ENCODE results near the gene RALGPS2. TPM values are rescaled to one million over a fixed set of nuclear protein-coding genes. Genes with fewer than 3 reads are reported as not detected.

Gene RALGPS2
- polyA plus RNA-seq, 1 donor: 25.5 TPM

DNA sequence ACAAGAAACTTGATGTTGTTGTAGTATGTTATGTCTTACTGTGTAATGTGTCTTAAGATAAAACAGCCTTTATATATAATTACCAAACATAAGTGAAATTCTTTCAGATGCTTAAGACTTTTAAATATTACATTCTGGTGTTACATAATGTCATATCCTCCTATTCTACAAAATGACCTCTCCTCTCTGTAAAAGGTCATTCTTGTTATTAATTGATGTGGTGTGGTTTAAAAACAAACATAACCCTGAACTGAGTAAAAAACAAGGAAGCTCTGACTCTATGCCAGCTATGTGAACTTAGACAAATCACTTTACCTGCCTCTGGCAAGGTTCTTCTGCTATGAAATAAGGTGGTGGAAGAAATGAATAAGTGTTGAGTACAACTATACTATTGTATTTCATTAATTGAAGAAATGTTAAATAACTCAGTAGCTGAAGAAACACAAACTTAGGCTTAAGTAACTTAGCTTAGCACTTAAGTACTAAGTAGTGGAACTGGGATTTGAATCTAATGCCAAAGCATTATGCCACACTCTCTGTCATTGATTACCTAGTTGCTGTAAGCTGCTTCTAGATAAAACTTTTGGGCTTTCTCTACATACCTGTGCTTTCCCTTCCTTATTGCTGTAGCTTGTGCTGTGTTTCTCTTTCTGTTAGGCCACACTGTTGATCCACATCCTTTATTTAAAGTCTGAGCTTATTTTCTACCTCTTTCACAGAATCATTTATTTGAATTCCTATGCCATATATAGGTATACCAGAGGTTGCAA is 146.7 kb downstream of the RALGPS2 start:
- Histone ChIP-seq H3K4me3 (ENCODE audit: low read length) (no peak overlapping the region), H3K27me3 (ENCODE audit: control insufficient read depth, insufficient read depth, low read length) (no peaks in the 10 kb centered on the region), H3K27ac (ENCODE audit: low read length) (no peak overlapping the region), H3K9me3 (ENCODE audit: control insufficient read depth, low read depth, low read length) (no peaks in the 10 kb centered on the region), H3K36me3 (ENCODE audit: control insufficient read depth, insufficient read depth, low read length) (no peaks in the 10 kb centered on the region), H3K4me1 (ENCODE audit: control insufficient read depth, insufficient read depth, low read length) (peaks cover 7% of the 10 kb centered on the region)
- peak in 1 of 2 donors; percentile 15 for DNase-seq

DNA sequence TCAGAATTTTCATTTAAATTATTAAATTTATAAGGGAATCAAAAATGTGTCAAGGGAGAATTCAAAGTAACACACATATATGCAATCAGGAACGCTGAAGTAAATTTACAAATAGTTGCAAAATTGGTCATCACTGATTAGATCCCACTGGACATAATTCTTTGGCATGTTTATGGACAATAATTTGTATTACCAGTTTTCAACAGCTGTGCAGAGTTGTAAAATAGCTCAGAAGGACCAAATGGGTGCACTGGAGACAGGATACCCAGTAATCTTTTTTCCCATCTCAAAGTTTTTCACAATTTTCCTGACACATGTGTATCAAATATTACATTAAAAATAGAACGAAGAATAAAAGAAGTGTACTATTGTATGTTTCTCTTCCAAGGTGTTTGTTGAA is 149.9 kb downstream of the RALGPS2 start:
- H3K4me3 ChIP-seq (ENCODE audit: low read length): no peak overlapping the region
- H3K27me3 ChIP-seq (ENCODE audit: control insufficient read depth, insufficient read depth, low read length): no peaks in the 10 kb centered on the region
- no peaks in the 10 kb centered on the region for H3K9me3 ChIP-seq (ENCODE audit: control insufficient read depth, low read depth, low read length)
- peaks cover 2% of the 10 kb centered on the region for H3K4me1 ChIP-seq (ENCODE audit: control insufficient read depth, insufficient read depth, low read length)
- H3K27ac ChIP-seq (ENCODE audit: low read length): no peak overlapping the region
- peaks cover 2% of the 10 kb centered on the region for H3K36me3 ChIP-seq (ENCODE audit: control insufficient read depth, insufficient read depth, low read length)
- 100% methylated on average over 1 of the region's 2 CpGs for WGBS (ENCODE audit: insufficient coverage, low lambda C conversion rate)
- no peak for DNase-seq

DNA sequence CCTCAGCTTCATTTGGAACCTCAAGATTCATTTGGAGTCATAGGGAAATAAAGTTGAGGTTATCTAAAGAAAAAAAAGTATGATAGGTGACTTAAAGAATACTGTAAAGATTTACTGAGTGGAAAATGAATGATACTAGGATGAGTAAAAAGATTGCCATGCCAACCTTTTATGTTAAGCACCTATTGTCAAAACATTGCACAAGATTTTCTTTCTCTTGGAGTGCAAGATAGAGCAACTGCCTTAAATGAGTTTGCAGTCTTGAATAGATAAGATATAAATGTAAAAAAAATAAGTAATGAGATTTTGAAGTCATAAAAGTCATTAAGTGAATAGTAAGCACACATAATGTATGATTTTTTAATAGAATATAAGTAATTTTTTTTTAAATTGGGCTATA is 150.9 kb downstream of the RALGPS2 start:
- Histone ChIP-seq H3K27ac (ENCODE audit: low read length) (no peak overlapping the region), H3K9me3 (ENCODE audit: control insufficient read depth, low read depth, low read length) (no peaks in the 10 kb centered on the region), H3K36me3 (ENCODE audit: control insufficient read depth, insufficient read depth, low read length) (peaks cover 2% of the 10 kb centered on the region), H3K4me1 (ENCODE audit: control insufficient read depth, insufficient read depth, low read length) (peaks cover under 1% of the 10 kb centered on the region), H3K4me3 (ENCODE audit: low read length) (no peak overlapping the region), H3K27me3 (ENCODE audit: control insufficient read depth, insufficient read depth, low read length) (no peaks in the 10 kb centered on the region)
- DNase-seq: no peak

DNA sequence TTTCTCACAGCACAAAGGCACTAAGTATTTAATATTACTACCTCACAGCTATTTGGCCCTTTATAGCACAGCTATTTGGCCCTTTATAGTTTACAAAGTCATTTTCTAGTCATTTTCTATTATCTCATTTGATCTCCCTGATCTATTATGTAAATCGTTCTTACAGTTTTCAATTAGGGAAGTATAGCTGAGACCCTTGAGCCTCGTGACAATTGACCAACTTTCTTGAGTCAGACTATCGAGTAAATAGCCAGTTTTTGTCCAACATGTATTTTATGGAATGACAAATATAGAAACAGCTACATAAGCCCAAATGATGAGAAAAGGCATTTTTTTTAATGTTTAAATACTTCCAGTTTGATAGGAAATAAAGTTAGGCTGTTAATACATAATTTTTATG is 152.9 kb downstream of the RALGPS2 start:
- Histone ChIP-seq H3K4me1 (ENCODE audit: control insufficient read depth, insufficient read depth, low read length) (no peaks in the 10 kb centered on the region), H3K9me3 (ENCODE audit: control insufficient read depth, low read depth, low read length) (no peaks in the 10 kb centered on the region), H3K27ac (ENCODE audit: low read length) (no peak overlapping the region), H3K4me3 (ENCODE audit: low read length) (no peak overlapping the region), H3K36me3 (ENCODE audit: control insufficient read depth, insufficient read depth, low read length) (peaks cover 6% of the 10 kb centered on the region), H3K27me3 (ENCODE audit: control insufficient read depth, insufficient read depth, low read length) (no peaks in the 10 kb centered on the region)
- no CpG with 5 or more reads among the region's 3 CpGs for WGBS (ENCODE audit: insufficient coverage, low lambda C conversion rate)
- DNase-seq: no peak

DNA sequence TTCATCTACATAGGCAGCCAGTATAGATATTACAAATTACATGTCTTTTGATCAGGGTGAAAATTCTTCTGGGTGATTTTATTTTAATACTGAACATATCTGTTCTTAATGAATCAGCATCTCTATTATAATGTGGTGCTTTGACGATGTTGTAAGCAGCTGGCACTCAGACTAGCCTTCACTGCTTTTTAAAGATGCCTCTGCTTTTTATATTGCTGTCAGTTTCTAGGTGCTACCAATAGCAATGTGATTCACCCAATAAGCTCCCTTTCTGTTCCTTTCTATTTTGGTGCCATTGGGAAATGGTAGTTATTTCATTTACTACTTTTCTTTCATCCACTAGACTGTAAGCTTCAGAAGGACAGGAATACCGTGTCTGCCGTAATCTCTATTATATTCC is 156.9 kb downstream of the RALGPS2 start:
- DNase-seq: no peak
- no peaks in the 10 kb centered on the region for H3K9me3 ChIP-seq (ENCODE audit: control insufficient read depth, low read depth, low read length)
- no peaks in the 10 kb centered on the region for H3K4me1 ChIP-seq (ENCODE audit: control insufficient read depth, insufficient read depth, low read length)
- H3K27ac ChIP-seq (ENCODE audit: low read length): no peak overlapping the region
- peaks cover 13% of the 10 kb centered on the region for H3K36me3 ChIP-seq (ENCODE audit: control insufficient read depth, insufficient read depth, low read length)
- H3K4me3 ChIP-seq (ENCODE audit: low read length): no peak overlapping the region
- no CpG with 5 or more reads among the region's 3 CpGs for WGBS (ENCODE audit: insufficient coverage, low lambda C conversion rate)
- H3K27me3 ChIP-seq (ENCODE audit: control insufficient read depth, insufficient read depth, low read length): no peaks in the 10 kb centered on the region

DNA sequence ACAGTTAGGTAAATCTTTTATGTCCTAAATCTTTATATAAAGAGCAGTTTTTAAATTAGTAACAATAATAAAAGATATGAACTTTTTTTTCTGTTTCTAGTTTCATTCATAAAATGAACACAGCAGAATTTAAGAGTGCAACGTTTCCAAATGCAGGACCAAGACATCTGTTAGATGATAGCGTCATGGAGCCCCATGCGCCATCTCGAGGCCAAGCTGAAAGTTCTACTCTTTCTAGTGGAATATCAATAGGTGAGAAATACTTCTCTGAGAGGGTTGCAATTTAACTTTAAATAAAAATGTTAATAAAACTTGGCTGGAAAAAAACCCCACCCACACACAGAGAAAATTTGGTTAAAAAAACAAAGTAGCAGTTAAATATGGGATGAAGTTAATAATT is 160.8 kb downstream of the RALGPS2 start:
- Histone ChIP-seq H3K27me3 (ENCODE audit: control insufficient read depth, insufficient read depth, low read length) (no peaks in the 10 kb centered on the region), H3K36me3 (ENCODE audit: control insufficient read depth, insufficient read depth, low read length) (peaks cover 17% of the 10 kb centered on the region), H3K4me1 (ENCODE audit: control insufficient read depth, insufficient read depth, low read length) (no peaks in the 10 kb centered on the region), H3K9me3 (ENCODE audit: control insufficient read depth, low read depth, low read length) (no peaks in the 10 kb centered on the region), H3K27ac (ENCODE audit: low read length) (no peak overlapping the region), H3K4me3 (ENCODE audit: low read length) (no peak overlapping the region)
- WGBS (ENCODE audit: insufficient coverage, low lambda C conversion rate): 83% methylated on average over 2 of the region's 4 CpGs
- no peak for DNase-seq

DNA sequence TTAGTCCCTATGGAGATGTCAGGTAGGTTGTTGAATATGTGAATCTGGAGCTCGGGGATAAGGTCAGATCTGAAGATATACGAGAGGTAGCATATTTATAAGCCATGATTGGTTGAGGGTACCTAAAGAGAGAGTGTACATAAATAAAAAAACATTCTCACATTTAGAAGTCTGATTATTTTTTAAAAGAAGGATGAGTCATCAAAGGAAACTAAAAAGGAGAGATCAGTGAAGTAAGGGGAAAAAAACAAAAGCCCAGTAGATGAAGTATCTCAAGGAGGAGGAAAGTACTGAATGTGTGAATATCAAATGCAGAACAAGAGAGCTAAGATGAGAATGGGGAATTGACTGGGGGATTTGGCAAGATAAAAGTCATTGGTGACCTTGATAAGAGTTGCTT is 161.5 kb downstream of the RALGPS2 start:
- Histone ChIP-seq H3K36me3 (ENCODE audit: control insufficient read depth, insufficient read depth, low read length) (peaks cover 13% of the 10 kb centered on the region), H3K4me3 (ENCODE audit: low read length) (no peak overlapping the region), H3K9me3 (ENCODE audit: control insufficient read depth, low read depth, low read length) (no peaks in the 10 kb centered on the region), H3K4me1 (ENCODE audit: control insufficient read depth, insufficient read depth, low read length) (no peaks in the 10 kb centered on the region), H3K27ac (ENCODE audit: low read length) (no peak overlapping the region), H3K27me3 (ENCODE audit: control insufficient read depth, insufficient read depth, low read length) (no peaks in the 10 kb centered on the region)
- WGBS (ENCODE audit: insufficient coverage, low lambda C conversion rate): no CpG with 5 or more reads among the region's 2 CpGs
- DNase-seq: no peak

DNA sequence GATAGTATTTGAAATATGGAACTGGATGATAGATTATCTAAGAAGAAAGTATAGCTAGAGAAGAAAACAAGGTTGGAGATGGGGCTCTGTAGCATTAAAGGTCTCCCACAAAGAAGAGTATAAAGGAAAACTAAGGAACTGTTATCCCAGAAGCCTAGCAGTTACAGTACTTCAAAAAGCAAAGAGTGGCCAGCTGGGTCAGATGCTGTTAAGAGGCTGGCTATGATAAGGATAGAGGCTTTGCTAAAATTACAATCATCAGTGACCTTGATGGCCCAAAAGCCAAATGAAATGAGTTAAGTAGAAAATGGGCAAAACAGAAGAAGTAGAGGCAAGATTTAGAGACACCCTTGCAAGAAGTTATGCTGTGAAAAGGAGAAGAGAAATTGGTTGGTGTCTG is 170.9 kb downstream of the RALGPS2 start:
- H3K27me3 ChIP-seq (ENCODE audit: control insufficient read depth, insufficient read depth, low read length): no peaks in the 10 kb centered on the region
- peaks cover 18% of the 10 kb centered on the region for H3K36me3 ChIP-seq (ENCODE audit: control insufficient read depth, insufficient read depth, low read length)
- no peak for DNase-seq
- H3K4me3 ChIP-seq (ENCODE audit: low read length): no peak overlapping the region
- H3K27ac ChIP-seq (ENCODE audit: low read length): no peak overlapping the region
- no peaks in the 10 kb centered on the region for H3K4me1 ChIP-seq (ENCODE audit: control insufficient read depth, insufficient read depth, low read length)
- H3K9me3 ChIP-seq (ENCODE audit: control insufficient read depth, low read depth, low read length): no peaks in the 10 kb centered on the region

DNA sequence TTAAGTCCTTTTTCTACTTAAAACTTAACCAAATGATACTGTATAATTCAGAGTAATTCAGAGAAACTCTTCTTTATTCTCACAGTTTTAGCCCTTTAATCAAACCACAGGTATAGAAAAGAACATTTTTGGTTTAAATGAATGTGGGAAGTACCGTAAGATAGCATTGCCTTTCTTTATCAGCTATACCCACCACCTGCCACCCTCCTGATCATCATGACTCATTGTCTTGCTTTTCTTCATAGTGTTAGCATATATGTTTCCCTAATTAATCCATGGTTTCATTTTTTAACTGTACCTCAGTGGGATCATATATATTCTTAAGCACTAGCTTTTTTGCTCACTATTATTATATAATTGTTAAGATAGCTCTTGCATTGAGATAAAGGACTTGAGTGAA is 173.4 kb downstream of the RALGPS2 start:
- peaks cover 20% of the 10 kb centered on the region for H3K36me3 ChIP-seq (ENCODE audit: control insufficient read depth, insufficient read depth, low read length)
- no peaks in the 10 kb centered on the region for H3K9me3 ChIP-seq (ENCODE audit: control insufficient read depth, low read depth, low read length)
- no peak for DNase-seq
- no peaks in the 10 kb centered on the region for H3K4me1 ChIP-seq (ENCODE audit: control insufficient read depth, insufficient read depth, low read length)
- no peaks in the 10 kb centered on the region for H3K27me3 ChIP-seq (ENCODE audit: control insufficient read depth, insufficient read depth, low read length)
- no CpG with 5 or more reads among the region's 1 CpG for WGBS (ENCODE audit: insufficient coverage, low lambda C conversion rate)
- H3K4me3 ChIP-seq (ENCODE audit: low read length): no peak overlapping the region
- H3K27ac ChIP-seq (ENCODE audit: low read length): no peak overlapping the region

DNA sequence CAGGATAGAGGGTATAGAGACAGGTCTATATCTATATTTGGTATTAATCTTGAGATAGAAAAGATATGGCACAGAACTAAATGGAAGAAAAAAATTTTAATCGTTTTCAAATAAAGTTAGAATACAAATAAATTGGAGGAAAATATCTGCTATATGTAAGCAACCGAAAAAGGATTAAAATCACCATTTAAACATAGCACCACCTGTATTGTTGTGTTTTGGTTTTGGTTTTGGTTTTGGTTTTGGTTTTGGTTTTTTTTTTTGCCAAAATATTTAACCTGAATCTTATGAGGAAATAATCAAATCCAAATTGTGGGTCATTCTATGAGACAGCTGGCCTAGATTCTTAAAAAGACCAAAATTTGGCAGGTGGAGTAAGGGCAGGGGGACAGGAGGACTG is 174.4 kb downstream of the RALGPS2 start:
- Histone ChIP-seq H3K27ac (ENCODE audit: low read length) (no peak overlapping the region), H3K9me3 (ENCODE audit: control insufficient read depth, low read depth, low read length) (no peaks in the 10 kb centered on the region), H3K27me3 (ENCODE audit: control insufficient read depth, insufficient read depth, low read length) (no peaks in the 10 kb centered on the region), H3K4me3 (ENCODE audit: low read length) (no peak overlapping the region), H3K36me3 (ENCODE audit: control insufficient read depth, insufficient read depth, low read length) (peaks cover 15% of the 10 kb centered on the region), H3K4me1 (ENCODE audit: control insufficient read depth, insufficient read depth, low read length) (no peaks in the 10 kb centered on the region)
- DNase-seq: no peak
- 100% methylated on average over 2 of the region's 2 CpGs for WGBS (ENCODE audit: insufficient coverage, low lambda C conversion rate)

DNA sequence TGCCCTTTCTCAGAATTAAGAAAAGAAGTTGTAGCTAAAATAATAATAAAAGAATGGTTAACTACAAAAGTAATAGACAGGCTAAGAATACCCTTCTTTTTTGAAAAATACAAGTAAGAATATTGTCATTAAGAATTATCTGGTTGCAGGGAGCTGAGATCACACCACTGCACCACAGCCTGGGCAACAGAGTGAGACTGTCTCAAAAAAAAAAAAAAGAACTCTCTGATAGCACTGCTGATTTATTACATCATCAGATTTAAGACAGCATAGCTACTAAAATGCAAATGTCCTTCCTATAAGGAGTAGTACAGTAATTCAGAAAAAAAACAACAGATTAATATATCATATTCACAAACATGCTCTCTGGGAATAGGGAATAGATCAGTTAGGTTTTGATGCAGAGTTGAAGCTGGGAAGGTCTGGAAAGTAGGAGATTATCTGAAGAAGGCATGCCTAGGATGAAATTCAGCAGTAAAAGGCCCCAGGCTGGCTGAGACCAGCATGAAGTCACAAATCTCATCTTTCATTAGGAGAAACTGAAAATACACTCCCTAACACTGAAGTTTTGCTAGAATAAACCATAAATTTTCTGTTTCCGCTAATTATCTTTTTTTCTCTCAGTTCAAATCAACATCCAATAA is 176.6 kb downstream of the RALGPS2 start:
- Histone ChIP-seq H3K27ac (ENCODE audit: low read length) (no peak overlapping the region), H3K27me3 (ENCODE audit: control insufficient read depth, insufficient read depth, low read length) (no peaks in the 10 kb centered on the region), H3K36me3 (ENCODE audit: control insufficient read depth, insufficient read depth, low read length) (peaks cover 6% of the 10 kb centered on the region), H3K9me3 (ENCODE audit: control insufficient read depth, low read depth, low read length) (no peaks in the 10 kb centered on the region), H3K4me1 (ENCODE audit: control insufficient read depth, insufficient read depth, low read length) (no peaks in the 10 kb centered on the region), H3K4me3 (ENCODE audit: low read length) (no peak overlapping the region)
- no CpG with 5 or more reads among the region's 1 CpG for WGBS (ENCODE audit: insufficient coverage, low lambda C conversion rate)
- no peak for DNase-seq
